Measurements from ENCODE around the gene COL11A2. TPM values are rescaled to one million over a fixed set of nuclear protein-coding genes. Genes with fewer than 3 reads are reported as not detected.

Gene COL11A2
- total and polyA plus RNA-seq, 7 donors = 0.16 to 1.4 (median 0.50) TPM; not detected in 3

DNA sequence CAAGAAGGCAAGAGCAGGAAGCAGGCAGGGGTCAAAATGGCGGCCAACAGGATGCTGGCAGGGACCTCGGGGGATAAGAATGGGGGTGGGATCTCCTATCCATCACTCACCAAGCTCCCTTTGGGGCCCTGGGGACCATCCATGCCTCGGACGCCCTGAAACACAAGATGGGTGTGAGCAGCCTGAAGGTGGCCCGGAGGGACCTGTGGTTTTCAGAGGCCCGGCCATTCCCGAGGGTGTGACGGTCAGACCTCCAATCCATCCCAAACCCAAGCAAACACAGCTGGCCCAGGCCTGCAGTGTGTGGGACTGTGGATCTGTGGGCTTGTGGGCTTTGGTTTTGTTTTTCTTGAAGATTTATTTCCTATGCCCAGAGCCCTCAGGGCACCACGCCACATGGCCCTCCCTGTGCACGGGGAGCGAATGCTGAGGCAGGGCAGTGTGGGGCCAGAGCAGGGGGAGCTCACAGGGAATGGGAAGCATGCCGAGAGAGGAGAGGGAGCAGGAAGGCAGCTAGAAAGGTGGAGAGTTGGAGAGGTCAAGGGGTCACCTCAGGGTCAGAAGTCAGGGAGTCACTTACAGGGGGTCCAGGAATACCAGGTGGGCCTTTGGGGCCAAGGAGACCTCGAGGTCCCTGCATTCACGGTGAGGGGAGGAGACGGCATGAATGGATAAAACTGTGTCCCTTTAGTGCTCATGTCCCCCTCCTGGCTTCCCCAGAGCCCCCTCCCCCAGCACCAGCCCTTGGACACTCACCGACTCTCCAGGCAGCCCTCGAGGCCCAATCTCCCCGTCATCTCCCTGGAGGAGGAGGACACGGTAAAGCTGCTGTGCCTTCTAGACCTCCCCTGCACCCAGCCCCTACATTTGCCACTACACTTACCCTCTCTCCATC, 14.5 kb downstream of the COL11A2 start:
- DNase-seq = no peak
- WGBS, 2 donors = 83 to 88% methylated on average over 19 of the region's 19 CpGs

DNA sequence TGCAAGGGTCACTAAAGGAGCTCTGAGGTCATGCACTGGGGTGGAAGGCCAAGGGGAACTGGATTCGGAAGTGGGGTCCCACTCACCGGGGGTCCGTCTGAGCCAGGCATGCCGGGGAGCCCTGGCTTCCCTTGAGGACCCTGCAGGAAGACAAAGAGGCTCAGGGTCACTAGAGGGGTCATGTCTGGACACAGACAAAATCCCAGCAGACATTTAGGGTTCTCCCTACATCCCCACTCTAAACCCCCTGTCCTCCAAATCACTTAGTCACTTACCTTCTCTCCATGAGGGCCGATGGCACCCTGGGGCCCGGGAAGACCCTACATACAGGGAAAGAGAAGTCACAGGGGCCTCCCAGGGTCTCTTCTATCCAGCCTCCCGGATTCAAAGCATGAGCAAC, 15.4 kb downstream of the COL11A2 start:
- H3K4me1 ChIP-seq = no peaks in the 10 kb centered on the region
- 92 to 93% methylated on average over 7 of the region's 7 CpGs for WGBS, 2 donors
- TF ChIP-seq EP300 (IDR thresholded peaks at IDR 0.05) (no peak), POLR2AphosphoS5 (IDR thresholded peaks at IDR 0.05) (no peak), CTCF (IDR thresholded peaks at IDR 0.05) (no peak), POLR2A (IDR thresholded peaks at IDR 0.05) (no peak)
- no peak overlapping the region for H3K4me3 ChIP-seq
- DNase-seq = no peak
- H3K9me3 ChIP-seq = no peaks in the 10 kb centered on the region
- no peaks in the 10 kb centered on the region for H3K27me3 ChIP-seq
- H3K36me3 ChIP-seq = no peaks in the 10 kb centered on the region
- H3K27ac ChIP-seq = no peak overlapping the region
- intact Hi-C loops (cut with DNase I) = no loop called here

More for the DNA sequence above, 14.5 kb downstream of the COL11A2 start:
- intact Hi-C loops (cut with DNase I) = no loop called here
- no peaks in the 10 kb centered on the region for H3K36me3 ChIP-seq
- no peaks in the 10 kb centered on the region for H3K27me3 ChIP-seq
- no peak for TF ChIP-seq POLR2AphosphoS5 (IDR thresholded peaks at IDR 0.05)
- H3K9me3 ChIP-seq = no peaks in the 10 kb centered on the region
- no peak overlapping the region for H3K27ac ChIP-seq
- H3K4me1 ChIP-seq = no peaks in the 10 kb centered on the region
- no peak overlapping the region for H3K4me3 ChIP-seq

DNA sequence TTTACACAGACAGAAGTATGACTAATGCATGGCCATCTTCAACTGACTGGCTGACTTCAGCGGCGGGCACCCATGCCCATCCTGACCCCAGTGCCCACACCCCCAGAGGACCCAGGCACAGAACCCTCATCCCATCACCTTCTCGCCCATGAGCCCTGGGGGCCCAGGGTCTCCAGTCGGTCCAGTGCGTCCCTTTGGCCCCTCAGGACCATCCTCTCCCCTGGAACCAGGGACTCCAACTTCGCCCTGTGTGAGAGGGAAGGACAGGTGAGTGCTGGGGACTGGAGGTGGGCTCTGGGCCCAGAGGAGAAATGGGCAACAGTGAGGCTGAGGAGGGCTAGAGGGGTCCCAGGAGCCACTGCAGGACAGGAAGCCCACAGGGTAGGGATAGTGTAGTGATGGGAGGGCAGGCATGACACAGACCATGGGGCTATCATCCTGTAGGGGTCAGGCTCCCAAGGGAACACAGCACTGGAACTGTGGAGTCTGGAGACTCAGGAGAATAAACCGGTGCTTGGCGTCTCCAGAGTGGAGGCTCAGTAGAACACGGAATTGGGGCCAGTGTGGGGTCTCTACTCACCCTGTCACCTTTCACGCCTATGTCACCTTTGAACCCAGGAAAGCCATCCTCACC, 16.7 kb downstream of the COL11A2 start:
- DNase-seq = no peak
- Histone ChIP-seq H3K27ac (no peak overlapping the region), H3K9me3 (no peaks in the 10 kb centered on the region), H3K4me3 (no peak overlapping the region), H3K4me1 (no peaks in the 10 kb centered on the region), H3K36me3 (no peaks in the 10 kb centered on the region), H3K27me3 (no peaks in the 10 kb centered on the region)
- intact Hi-C loops (cut with DNase I) = no loop called here
- WGBS, 2 donors = 61 to 85% methylated on average over 10 of the region's 10 CpGs
- TF ChIP-seq EP300 (IDR thresholded peaks at IDR 0.05) (no peak), POLR2AphosphoS5 (IDR thresholded peaks at IDR 0.05) (no peak)

- Histone ChIP-seq H3K4me3 (no peak overlapping the region), H3K36me3 (no peaks in the 10 kb centered on the region), H3K27me3 (no peaks in the 10 kb centered on the region), H3K27ac (no peak overlapping the region), H3K9me3 (no peaks in the 10 kb centered on the region), H3K4me1 (no peaks in the 10 kb centered on the region)
- 86 to 88% methylated on average over 4 of the region's 4 CpGs for WGBS, 2 donors
- intact Hi-C loops (cut with DNase I) = no loop called here
- no peak for DNase-seq
- TF ChIP-seq POLR2A (IDR thresholded peaks at IDR 0.05) (no peak), CTCF (IDR thresholded peaks at IDR 0.05) (no peak)
Observed at GRCh38 chr6:33174784-33175183, 17.5 kb downstream of the COL11A2 start.

DNA sequence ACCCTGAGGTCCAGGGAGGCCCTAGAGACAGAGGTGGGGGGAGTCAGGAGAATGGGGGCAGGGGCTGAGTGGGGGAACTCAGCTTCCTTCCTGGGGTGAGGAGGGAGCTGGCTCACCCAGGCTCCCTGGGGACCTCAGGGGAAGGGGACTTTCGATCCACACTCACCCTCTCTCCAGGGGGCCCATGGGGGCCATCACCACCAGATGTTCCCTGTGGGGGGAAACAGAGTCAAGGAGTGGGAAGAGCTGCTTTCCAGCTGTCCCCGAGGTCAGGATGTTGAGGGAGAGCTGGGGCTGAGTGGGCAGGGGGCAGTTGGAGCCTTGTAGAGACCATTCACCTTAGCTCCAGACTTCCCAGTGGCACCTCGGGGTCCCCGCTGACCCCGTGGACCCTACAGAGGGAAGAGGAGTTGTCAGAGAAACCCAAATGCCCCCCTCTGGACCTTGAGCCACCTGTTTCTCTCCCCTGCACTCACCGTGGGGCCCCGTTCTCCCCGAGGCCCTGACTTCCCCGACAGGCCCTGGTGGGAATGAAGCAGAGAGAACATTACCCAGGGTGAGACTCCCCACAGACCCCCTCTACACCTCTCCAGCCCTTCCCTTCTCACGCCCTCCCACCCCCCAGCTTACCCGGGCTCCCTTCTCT, 18.6 kb downstream of the COL11A2 start:
- no peak for DNase-seq
- WGBS, 2 donors = 44 to 48% methylated on average over 11 of the region's 11 CpGs

More for the DNA sequence above, 18.6 kb downstream of the COL11A2 start:
- Histone ChIP-seq H3K27me3 (no peaks in the 10 kb centered on the region), H3K36me3 (no peaks in the 10 kb centered on the region), H3K27ac (no peak overlapping the region), H3K4me3 (no peak overlapping the region), H3K9me3 (no peaks in the 10 kb centered on the region), H3K4me1 (no peaks in the 10 kb centered on the region)
- no peak for TF ChIP-seq CTCF (IDR thresholded peaks at IDR 0.05)
- no peak for TF ChIP-seq POLR2AphosphoS5 (IDR thresholded peaks at IDR 0.05)
- no peak for TF ChIP-seq EP300 (IDR thresholded peaks at IDR 0.05)
- no peak for TF ChIP-seq POLR2A (IDR thresholded peaks at IDR 0.05)
- intact Hi-C loops (cut with DNase I) = no loop called here
